ENCODE data around the gene SNX32.

DNA sequence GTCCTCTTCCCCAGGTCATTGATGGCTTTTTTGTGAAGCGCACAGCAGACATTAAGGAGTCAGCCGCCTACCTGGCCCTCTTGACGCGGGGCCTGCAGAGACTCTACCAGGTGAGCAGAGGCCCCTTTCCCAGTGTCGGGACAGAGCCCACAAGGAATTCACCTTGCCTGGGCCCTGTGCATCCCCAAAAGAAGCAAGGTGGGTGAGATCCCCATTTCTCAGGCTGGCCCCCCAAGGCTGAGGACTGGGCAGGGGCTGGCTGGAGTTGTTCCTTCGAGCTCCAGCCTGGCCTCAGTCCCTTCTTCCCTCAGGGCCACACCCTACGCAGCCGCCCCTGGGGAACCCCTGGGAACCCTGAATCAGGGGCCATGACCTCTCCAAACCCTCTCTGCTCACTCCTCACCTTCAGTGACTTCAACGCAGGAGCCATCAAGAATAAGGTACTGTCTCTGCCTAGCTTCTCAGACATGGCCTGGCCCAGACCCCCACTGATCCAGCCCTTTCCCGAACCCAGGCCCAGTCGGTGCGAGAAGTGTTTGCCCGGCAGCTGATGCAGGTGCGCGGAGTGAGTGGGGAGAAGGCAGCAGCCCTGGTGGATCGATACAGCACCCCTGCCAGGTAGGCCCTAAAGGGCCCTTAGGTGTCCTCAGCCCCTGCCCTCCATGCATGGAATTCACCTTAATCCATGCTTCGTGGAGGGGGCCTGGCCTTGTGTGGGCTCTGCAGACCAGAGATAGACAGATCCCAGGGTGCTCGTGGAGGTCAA, 31.1 kb downstream of the SNX32 start:
- no peak for TF ChIP-seq GATA3 (IDR thresholded peaks at IDR 0.05; ENCODE audit: low read depth, low read length)
- no peak for TF ChIP-seq GATA2 (IDR thresholded peaks at IDR 0.05; ENCODE audit: low read depth, low read length)
